HCT116 (cell line): ENCODE results near the gene NOA1. TPM values are rescaled to one million over a fixed set of nuclear protein-coding genes. Genes with fewer than 3 reads are reported as not detected.

Source experiments
- ATAC-seq: fragments of 200-7000 bp; cut with Tn5 transposase; 2 replicates; pipeline ENCODE4 v1.9.1; 2020; ENCODE audit warnings: mild to moderate bottlenecking, moderate library complexity
- BruUV-seq: library from RNA; stranded (reverse); fragments of 400-500 nt; replicated peaks from 2 replicates; lab custom pipeline; 2021; lab: Mats Ljungman, UMichigan
- CTCF ChIA-PET: fragments of 300-600 bp; sonication (Branson Sonifier 250); formaldehyde crosslinking; loops from one replicate; lab custom pipeline; 2021; ENCODE audit warnings: antibody characterized with exemption; lab: Charles Lee
- POLR2A ChIA-PET: fragments of 300-600, 350-600 bp; sonication (Branson Sonifier 250); formaldehyde crosslinking; loops from one replicate; lab custom pipeline; 2021; ENCODE audit warnings: antibody characterized with exemption; lab: Charles Lee
- RAD21 ChIA-PET, 2 experiments: fragments of 300-600 bp; sonication (Branson Sonifier 250); formaldehyde crosslinking; loops; one replicate each; lab custom pipeline; 2023; ENCODE audit warnings: low total read pairs in 2 of 2; ENCODE audit not compliant: uncharacterized antibody in 2 of 2, unreplicated experiment in 2 of 2, low non-redundant PET in 1 of 2; lab: Charles Lee
- DNase-seq: peaks from one replicate; pipeline ENCODE4 v3.0.0-alpha.2; 2010; ENCODE audit warnings: low read depth, low spot score
- H2AFZ ChIP-seq: fragments of 200-600 bp; shearing (Covaris generic), sonication (generic); 2 replicates; pipeline ENCODE4 v1.6.1; 2017; ENCODE audit warnings: low read depth, mixed run types, mixed read lengths, antibody characterized with exemption, low read length; ENCODE audit not compliant: poor library complexity, severe bottlenecking
- H3K27ac ChIP-seq: 2 replicates; pipeline ENCODE4 v1.5.1; 2012; ENCODE audit warnings: low read depth, low read length
- H3K27me3 ChIP-seq: fragments of 200-600 bp; sonication (generic); 2 replicates; pipeline ENCODE4 v1.6.1; 2016; ENCODE audit warnings: mixed run types, low read length, mixed read lengths; ENCODE audit not compliant: insufficient read depth
- H3K36me3 ChIP-seq, 2 experiments: fragments of 200-500 bp in 1 of 2; fragments of 200-600 bp in 1 of 2; sonication (Bioruptor generic) in 1 of 2; sonication (generic) in 1 of 2; 2 replicates each; pipeline versions ENCODE4 v1.5.1 to v1.6.1; 2014 to 2016; ENCODE audit warnings: low read length in 2 of 2, inconsistent platforms in 1 of 2, mixed read lengths in 1 of 2, mixed run types in 1 of 2; ENCODE audit not compliant: insufficient read depth in 2 of 2, control insufficient read depth in 1 of 2
- H3K4me1 ChIP-seq, 2 experiments: fragments of 200-600 bp in 1 of 2; sonication (generic) in 1 of 2; 2 replicates each; pipeline versions ENCODE4 v1.5.1 to v1.6.1; 2012 to 2017; ENCODE audit warnings: low read length in 2 of 2, inconsistent platforms in 1 of 2, mild to moderate bottlenecking in 1 of 2, mixed read lengths in 1 of 2, mixed run types in 1 of 2, moderate library complexity in 1 of 2; ENCODE audit not compliant: insufficient read depth in 2 of 2, control insufficient read depth in 1 of 2
- H3K4me2 ChIP-seq: fragments of 200-600 bp; sonication (generic); 2 replicates; pipeline ENCODE4 v1.6.1; 2017; ENCODE audit warnings: mixed run types, low read length, mixed read lengths
- H3K4me3 ChIP-seq, 2 experiments: fragments of 200-600 bp in 1 of 2; sonication (generic) in 1 of 2; replicated peaks in 1 of 2; 2 replicates each; pipeline ENCODE4 v1.5.1; 2011 to 2016; ENCODE audit warnings: low read length in 2 of 2, control low read depth in 1 of 2, low read depth in 1 of 2, mild to moderate bottlenecking in 1 of 2, mixed read lengths in 1 of 2, mixed run types in 1 of 2
- H3K79me2 ChIP-seq: fragments of 200-600 bp; sonication (generic); 2 replicates; pipeline ENCODE4 v1.6.1; 2017; ENCODE audit warnings: mild to moderate bottlenecking, mixed run types, low read length, moderate library complexity, mixed read lengths; ENCODE audit not compliant: insufficient read depth
- H3K9ac ChIP-seq: fragments of 200-600 bp; sonication (generic); 2 replicates; pipeline ENCODE4 v1.6.1; 2016; ENCODE audit warnings: low read length, mixed read lengths
- H3K9me2 ChIP-seq: fragments of 200-600 bp; sonication (generic), shearing (Covaris generic); 2 replicates; pipeline ENCODE4 v1.6.1; 2017; ENCODE audit warnings: mixed run types, mild to moderate bottlenecking, moderate library complexity; ENCODE audit not compliant: insufficient read depth
- H3K9me3 ChIP-seq, 2 experiments: fragments of 200-500 bp in 1 of 2; fragments of 200-600 bp in 1 of 2; sonication (Bioruptor generic) in 1 of 2; sonication (generic) in 1 of 2; 2 replicates each; pipeline ENCODE4 v1.6.1; 2014 to 2017; ENCODE audit warnings: low read length in 2 of 2, mixed read lengths in 2 of 2, inconsistent platforms in 1 of 2, low read depth in 1 of 2, mild to moderate bottlenecking in 1 of 2, mixed run types in 1 of 2, moderate library complexity in 1 of 2; ENCODE audit not compliant: control insufficient read depth in 1 of 2, insufficient read depth in 1 of 2
- H4K20me1 ChIP-seq: fragments of 200-600 bp; sonication (generic), shearing (Covaris generic); 2 replicates; pipeline ENCODE4 v1.6.1; 2017; ENCODE audit warnings: mixed run types, mild to moderate bottlenecking, moderate library complexity; ENCODE audit not compliant: insufficient read depth
- CBX3 ChIP-seq: IDR thresholded peaks from 2 replicates; pipeline ENCODE4 v1.6.1; 2012; ENCODE audit warnings: low read depth
- CEBPB ChIP-seq: IDR thresholded peaks from 2 replicates; pipeline ENCODE4 v1.6.1; 2012; ENCODE audit warnings: low read depth
- EGR1 ChIP-seq: IDR thresholded peaks from 2 replicates; pipeline ENCODE4 v1.6.1; 2012; ENCODE audit warnings: low read depth
- ELF1 ChIP-seq: IDR thresholded peaks from 2 replicates; pipeline ENCODE4 v1.6.1; 2012; ENCODE audit warnings: low read depth, borderline replicate concordance
- EZH2phosphoT487 ChIP-seq: fragments of 200-600 bp; IDR thresholded peaks from 2 replicates; pipeline ENCODE4 v1.6.1; 2018; ENCODE audit warnings: antibody characterized with exemption, borderline replicate concordance
- FOSL1 ChIP-seq: IDR thresholded peaks from 2 replicates; pipeline ENCODE4 v1.6.1; 2012; ENCODE audit warnings: low read depth
- JUND ChIP-seq: IDR thresholded peaks from 2 replicates; pipeline ENCODE4 v1.6.1; 2012
- POLR2A ChIP-seq: IDR thresholded peaks from 2 replicates; pipeline ENCODE4 v1.7.0; 2011; ENCODE audit warnings: borderline replicate concordance; ENCODE audit not compliant: insufficient read depth, insufficient read length; ENCODE audit errors: extremely low read depth
- POLR2AphosphoS5 ChIP-seq: IDR thresholded peaks from 2 replicates; pipeline ENCODE4 v1.6.1; 2011; ENCODE audit warnings: mild to moderate bottlenecking, low read depth, low read length, moderate library complexity
- RAD21 ChIP-seq: IDR thresholded peaks from 2 replicates; pipeline ENCODE4 v1.6.1; 2012; ENCODE audit warnings: low read depth, mild to moderate bottlenecking
- SIN3A ChIP-seq: IDR thresholded peaks from 2 replicates; pipeline ENCODE4 v1.6.1; 2012; ENCODE audit warnings: low read depth
- SRF ChIP-seq: IDR thresholded peaks from 2 replicates; pipeline ENCODE4 v1.6.1; 2012; ENCODE audit warnings: low read depth
- TCF7L2 ChIP-seq: IDR thresholded peaks from 2 replicates; pipeline ENCODE4 v1.7.0; 2011; ENCODE audit warnings: borderline replicate concordance, inconsistent platforms; ENCODE audit not compliant: insufficient read depth, insufficient read length; ENCODE audit errors: extremely low read depth
- ZFX ChIP-seq: fragments of 450-650 bp; IDR thresholded peaks from 2 replicates; pipeline ENCODE4 v1.6.1; 2017
- ZNF274 ChIP-seq: fragments of 200-500 bp; sonication (Bioruptor generic); IDR thresholded peaks from 2 replicates; pipeline ENCODE4 v1.6.1; 2014; ENCODE audit warnings: mild to moderate bottlenecking, low read depth, low read length, inconsistent platforms
- intact Hi-C: fragments of 100-400 bp; cut with micrococcal nuclease; formaldehyde crosslinking; loops from 2 replicates; pipeline ENCODE4 v1.10.0; 2022
- total RNA-seq: library from RNA; stranded (reverse); gene quantifications from one replicate; pipeline ENCODE4 v1.2.1, GENCODE V29; 2021; ENCODE audit not compliant: unreplicated experiment
- TF ChIP-seq, protein P1 (sequence below): IDR thresholded peaks from 2 replicates; pipeline ENCODE4 v1.6.1; 2012
- TF ChIP-seq, protein P2 (sequence below): IDR thresholded peaks from 2 replicates; pipeline ENCODE4 v1.6.1; 2012; ENCODE audit warnings: low read depth
- TF ChIP-seq, protein P3 (sequence below): IDR thresholded peaks from 2 replicates; pipeline ENCODE4 v1.6.1; 2012
- TF ChIP-seq, protein P4 (sequence below), 3 experiments: fragments of 200-600 bp in 1 of 3; sonication (generic) in 1 of 3; IDR thresholded peaks in 2 of 3; conservative IDR thresholded peaks in 1 of 3; 2 replicates each; pipeline ENCODE4 v1.5.1; 2012 to 2017; ENCODE audit warnings: low read depth in 2 of 3, low read length in 2 of 3, antibody characterized with exemption in 1 of 3, borderline replicate concordance in 1 of 3, control low read depth in 1 of 3, mild to moderate bottlenecking in 1 of 3, mixed read lengths in 1 of 3, mixed run types in 1 of 3, moderate library complexity in 1 of 3; ENCODE audit not compliant: insufficient read depth in 1 of 3

Gene NOA1
- total RNA-seq, 1 experiment from 2014 or later: 38.4 TPM

DNA sequence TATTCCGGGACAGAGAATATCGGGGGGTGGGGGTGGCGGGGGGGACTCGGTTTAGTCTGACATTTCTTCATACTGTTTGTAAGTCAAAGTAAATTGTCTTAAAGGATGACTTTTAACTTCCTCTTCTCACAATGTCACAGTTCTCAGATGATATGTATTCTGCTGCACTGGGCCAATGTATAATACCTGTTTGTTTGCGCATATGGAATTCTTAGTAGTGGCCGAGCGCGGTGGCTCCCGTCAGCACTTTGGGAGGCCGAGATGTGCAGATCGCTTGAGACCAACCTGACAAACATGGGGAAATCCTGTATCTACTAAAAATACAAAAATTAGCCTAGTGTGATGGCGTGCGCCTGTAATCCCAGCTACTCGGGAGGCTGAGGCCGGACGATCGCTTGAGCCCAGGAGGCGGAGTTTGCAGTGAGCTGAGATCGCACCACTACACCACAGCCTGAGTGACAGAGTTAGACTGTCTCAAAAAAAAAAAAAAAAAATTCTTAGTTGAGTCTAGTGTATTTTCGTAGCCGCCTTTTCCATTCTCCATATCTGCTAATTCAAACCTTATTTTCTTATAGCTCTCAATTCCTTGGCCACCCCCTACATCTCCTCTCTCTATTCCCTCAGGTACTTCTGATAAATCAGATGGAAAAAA lies 2.1 kb upstream of the NOA1 start:
- TF ChIP-seq POLR2A (no peak), TCF7L2 (no peak), ELF1 (no peak), ZFX (no peak), SRF (no peak), FOSL1 (no peak), JUND (no peak), EGR1 (no peak), ZNF274 (no peak), SIN3A (no peak), EZH2phosphoT487 (no peak), CBX3 (no peak), RAD21 (no peak), CEBPB (no peak), POLR2AphosphoS5 (no peak)
- TF ChIP-seq, protein P1, sequence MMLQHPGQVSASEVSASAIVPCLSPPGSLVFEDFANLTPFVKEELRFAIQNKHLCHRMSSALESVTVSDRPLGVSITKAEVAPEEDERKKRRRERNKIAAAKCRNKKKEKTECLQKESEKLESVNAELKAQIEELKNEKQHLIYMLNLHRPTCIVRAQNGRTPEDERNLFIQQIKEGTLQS: no peak
- TF ChIP-seq, protein P2, sequence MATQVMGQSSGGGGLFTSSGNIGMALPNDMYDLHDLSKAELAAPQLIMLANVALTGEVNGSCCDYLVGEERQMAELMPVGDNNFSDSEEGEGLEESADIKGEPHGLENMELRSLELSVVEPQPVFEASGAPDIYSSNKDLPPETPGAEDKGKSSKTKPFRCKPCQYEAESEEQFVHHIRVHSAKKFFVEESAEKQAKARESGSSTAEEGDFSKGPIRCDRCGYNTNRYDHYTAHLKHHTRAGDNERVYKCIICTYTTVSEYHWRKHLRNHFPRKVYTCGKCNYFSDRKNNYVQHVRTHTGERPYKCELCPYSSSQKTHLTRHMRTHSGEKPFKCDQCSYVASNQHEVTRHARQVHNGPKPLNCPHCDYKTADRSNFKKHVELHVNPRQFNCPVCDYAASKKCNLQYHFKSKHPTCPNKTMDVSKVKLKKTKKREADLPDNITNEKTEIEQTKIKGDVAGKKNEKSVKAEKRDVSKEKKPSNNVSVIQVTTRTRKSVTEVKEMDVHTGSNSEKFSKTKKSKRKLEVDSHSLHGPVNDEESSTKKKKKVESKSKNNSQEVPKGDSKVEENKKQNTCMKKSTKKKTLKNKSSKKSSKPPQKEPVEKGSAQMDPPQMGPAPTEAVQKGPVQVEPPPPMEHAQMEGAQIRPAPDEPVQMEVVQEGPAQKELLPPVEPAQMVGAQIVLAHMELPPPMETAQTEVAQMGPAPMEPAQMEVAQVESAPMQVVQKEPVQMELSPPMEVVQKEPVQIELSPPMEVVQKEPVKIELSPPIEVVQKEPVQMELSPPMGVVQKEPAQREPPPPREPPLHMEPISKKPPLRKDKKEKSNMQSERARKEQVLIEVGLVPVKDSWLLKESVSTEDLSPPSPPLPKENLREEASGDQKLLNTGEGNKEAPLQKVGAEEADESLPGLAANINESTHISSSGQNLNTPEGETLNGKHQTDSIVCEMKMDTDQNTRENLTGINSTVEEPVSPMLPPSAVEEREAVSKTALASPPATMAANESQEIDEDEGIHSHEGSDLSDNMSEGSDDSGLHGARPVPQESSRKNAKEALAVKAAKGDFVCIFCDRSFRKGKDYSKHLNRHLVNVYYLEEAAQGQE: no peak
- TF ChIP-seq, protein P3, sequence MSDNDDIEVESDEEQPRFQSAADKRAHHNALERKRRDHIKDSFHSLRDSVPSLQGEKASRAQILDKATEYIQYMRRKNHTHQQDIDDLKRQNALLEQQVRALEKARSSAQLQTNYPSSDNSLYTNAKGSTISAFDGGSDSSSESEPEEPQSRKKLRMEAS: no peak
- TF ChIP-seq, protein P4, sequence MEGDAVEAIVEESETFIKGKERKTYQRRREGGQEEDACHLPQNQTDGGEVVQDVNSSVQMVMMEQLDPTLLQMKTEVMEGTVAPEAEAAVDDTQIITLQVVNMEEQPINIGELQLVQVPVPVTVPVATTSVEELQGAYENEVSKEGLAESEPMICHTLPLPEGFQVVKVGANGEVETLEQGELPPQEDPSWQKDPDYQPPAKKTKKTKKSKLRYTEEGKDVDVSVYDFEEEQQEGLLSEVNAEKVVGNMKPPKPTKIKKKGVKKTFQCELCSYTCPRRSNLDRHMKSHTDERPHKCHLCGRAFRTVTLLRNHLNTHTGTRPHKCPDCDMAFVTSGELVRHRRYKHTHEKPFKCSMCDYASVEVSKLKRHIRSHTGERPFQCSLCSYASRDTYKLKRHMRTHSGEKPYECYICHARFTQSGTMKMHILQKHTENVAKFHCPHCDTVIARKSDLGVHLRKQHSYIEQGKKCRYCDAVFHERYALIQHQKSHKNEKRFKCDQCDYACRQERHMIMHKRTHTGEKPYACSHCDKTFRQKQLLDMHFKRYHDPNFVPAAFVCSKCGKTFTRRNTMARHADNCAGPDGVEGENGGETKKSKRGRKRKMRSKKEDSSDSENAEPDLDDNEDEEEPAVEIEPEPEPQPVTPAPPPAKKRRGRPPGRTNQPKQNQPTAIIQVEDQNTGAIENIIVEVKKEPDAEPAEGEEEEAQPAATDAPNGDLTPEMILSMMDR (IDR thresholded peaks at IDR 0.05 in 2 of 3, conservative IDR thresholded peaks at IDR 0.05 in 1 of 3; ENCODE audit: borderline replicate concordance in 1 of 3, insufficient read depth in 1 of 3, low read depth in 2 of 3, low read length in 2 of 3): no peak
- Histone ChIP-seq H3K79me2 (peaks cover 87% of the 10 kb centered on the region), H2AFZ (no peak overlapping the region), H4K20me1 (peaks cover 7% of the 10 kb centered on the region; the same call in 1 of the 2 replicates), H3K4me2 (peak overlapping the region; percentile 90), H3K27ac (peak overlapping the region; percentile 84; the same call in 1 of the 2 replicates), H3K9me2 (no peaks in the 10 kb centered on the region), H3K36me3 (peaks cover 2 to 7% of the 10 kb centered on the region in 2 experiments; a peak in 2 of 4 replicates), H3K27me3 (no peaks in the 10 kb centered on the region), H3K9ac (peak overlapping the region; percentile 97), H3K4me1 (peaks cover 7 to 17% of the 10 kb centered on the region in 2 experiments; a peak in 2 of 4 replicates), H3K9me3 (no peaks in the 10 kb centered on the region), H3K4me3 (peak overlapping the region; percentile 97 to 98)
- CTCF ChIA-PET: interaction anchor here (0.7 kb wide), 1 partner anchor 28 kb away, joined by 3 read pairs; no protein-coding TSS in a partner anchor
- BruUV-seq: no TSS peak
- POLR2A ChIA-PET: interaction anchor here (0.7 to 2.4 kb wide), 4 partner anchors 10 to 592 kb away, joined by 3 to 10 read pairs (median 6); partner anchors contain the start of gene AASDH
- DNase-seq (no peak), ATAC-seq (no peak)
- RAD21 ChIA-PET: no interaction called here
- intact Hi-C loops: loop anchor here (5.0 kb wide), 1 partner anchor 72 kb away; the partner anchor contains the start of gene REST
